Neuron (in vitro differentiated cells): ENCODE results near the gene FCGR3A.
"Not testable (repeated sequence)": the region's sequence is repeated elsewhere in the genome, so short reads cannot be mapped to it uniquely, and the experiment has no call there.

Experiments
- H2AFZ ChIP-seq: one replicate; pipeline ENCODE4 v1.6.1; 2013; ENCODE audit warnings: low read depth, mild to moderate bottlenecking, inconsistent platforms, low read length, moderate library complexity
- H3K27me3 ChIP-seq: one replicate; pipeline ENCODE4 v1.6.1; 2013; ENCODE audit warnings: low read length; ENCODE audit not compliant: insufficient read depth
- H3K36me3 ChIP-seq: one replicate; pipeline ENCODE4 v1.6.1; 2013; ENCODE audit warnings: low read length; ENCODE audit not compliant: insufficient read depth
- H3K4me1 ChIP-seq: one replicate; pipeline ENCODE4 v1.6.1; 2013; ENCODE audit warnings: low read length; ENCODE audit not compliant: insufficient read depth
- H3K4me3 ChIP-seq: 2 replicates; pipeline ENCODE4 v1.5.1; 2013; ENCODE audit warnings: mild to moderate bottlenecking, low read length, moderate library complexity
- H3K9me3 ChIP-seq: one replicate; pipeline ENCODE4 v1.6.1; 2013; ENCODE audit warnings: low read length

FCGR3A gene

GRCh38 chr1:161530671-161531641 is 18.7 kb downstream of the FCGR3A start:
- Histone ChIP-seq H3K4me1 (peaks cover 15% of the 10 kb centered on the region), H2AFZ (peak overlapping the region; percentile 48), H3K4me3 (peak overlapping the region; percentile 68)
- not testable (repeated sequence) for H3K36me3 ChIP-seq, H3K27me3 ChIP-seq, H3K9me3 ChIP-seq

- H2AFZ ChIP-seq, H3K27me3 ChIP-seq, H3K36me3 ChIP-seq, H3K9me3 ChIP-seq: not testable (repeated sequence)
- Histone ChIP-seq H3K4me3 (peak overlapping the region; percentile 68), H3K4me1 (peaks cover 15% of the 10 kb centered on the region)
These were observed 19.5 kb downstream of the FCGR3A start for GRCh38 chr1:161530158-161530557.

- Histone ChIP-seq H3K27me3 (peaks cover 12% of the 10 kb centered on the region), H3K4me1 (peaks cover 15% of the 10 kb centered on the region), H3K4me3 (peak overlapping the region; percentile 68)
- H3K36me3 ChIP-seq, H3K9me3 ChIP-seq, H2AFZ ChIP-seq: not testable (repeated sequence)
These were observed 20.0 kb downstream of the FCGR3A start for GRCh38 chr1:161529463-161530104.

- not testable (repeated sequence) for H3K4me3 ChIP-seq, H2AFZ ChIP-seq, H3K9me3 ChIP-seq, H3K36me3 ChIP-seq
- Histone ChIP-seq H3K4me1 (peaks cover 15% of the 10 kb centered on the region), H3K27me3 (peaks cover 12% of the 10 kb centered on the region)
These were observed 21.1 kb downstream of the FCGR3A start for GRCh38 chr1:161528550-161528949.

GRCh38 chr1:161525918-161526317 is 23.7 kb downstream of the FCGR3A start:
- not testable (repeated sequence) for H3K27me3 ChIP-seq, H2AFZ ChIP-seq, H3K4me3 ChIP-seq, H3K9me3 ChIP-seq, H3K36me3 ChIP-seq, H3K4me1 ChIP-seq

- H3K27me3 ChIP-seq, H2AFZ ChIP-seq, H3K4me1 ChIP-seq, H3K9me3 ChIP-seq, H3K36me3 ChIP-seq: not testable (repeated sequence)
- peak overlapping the region; percentile 40 for H3K4me3 ChIP-seq
These were observed 24.3 kb downstream of the FCGR3A start for GRCh38 chr1:161525321-161525720.

- H3K4me1 ChIP-seq, H3K27me3 ChIP-seq, H3K9me3 ChIP-seq, H3K36me3 ChIP-seq, H2AFZ ChIP-seq: not testable (repeated sequence)
- H3K4me3 ChIP-seq: peak overlapping the region; percentile 40
These were observed 24.8 kb downstream of the FCGR3A start for GRCh38 chr1:161524742-161525291.

GRCh38 chr1:161523817-161524741 is 25.5 kb downstream of the FCGR3A start, which contains the start of gene HSPA6:
Gene HSPA6 (plus strand): TSS chr1:161524540. CDS start chr1:161524659, 119 bp downstream.
- H3K36me3 ChIP-seq, H3K27me3 ChIP-seq, H3K9me3 ChIP-seq, H3K4me1 ChIP-seq: not testable (repeated sequence)
- H3K4me3 ChIP-seq: peak within 1 kb of the TSS; percentile 80
- H2AFZ ChIP-seq: peak within 1 kb of the TSS; percentile 80

GRCh38 chr1:161523041-161523816 is 26.4 kb downstream of the FCGR3A start:
- H3K4me3 ChIP-seq, H2AFZ ChIP-seq, H3K36me3 ChIP-seq, H3K27me3 ChIP-seq, H3K4me1 ChIP-seq, H3K9me3 ChIP-seq: not testable (repeated sequence)

- not testable (repeated sequence) for H3K9me3 ChIP-seq, H2AFZ ChIP-seq, H3K4me1 ChIP-seq, H3K4me3 ChIP-seq, H3K36me3 ChIP-seq, H3K27me3 ChIP-seq
These were observed 35.7 kb downstream of the FCGR3A start for GRCh38 chr1:161513953-161514352.

- not testable (repeated sequence) for H3K27me3 ChIP-seq, H3K36me3 ChIP-seq, H3K4me3 ChIP-seq, H2AFZ ChIP-seq, H3K4me1 ChIP-seq, H3K9me3 ChIP-seq
These were observed 36.2 kb downstream of the FCGR3A start for GRCh38 chr1:161513448-161513780.

- not testable (repeated sequence) for H3K4me1 ChIP-seq, H3K9me3 ChIP-seq, H3K36me3 ChIP-seq, H3K27me3 ChIP-seq, H3K4me3 ChIP-seq, H2AFZ ChIP-seq
These were observed 36.8 kb downstream of the FCGR3A start for GRCh38 chr1:161512636-161513447.
